OCI-LY3 (cell line): ENCODE results near the gene TRDMT1.

ENCODE experiments used
- EZH2phosphoT487 ChIP-seq: fragments of 200-600 bp; shearing (Covaris generic); IDR thresholded peaks from 2 replicates; pipeline ENCODE4 v1.6.1; 2018; ENCODE audit warnings: antibody characterized with exemption, mixed run types, low read depth
- TF ChIP-seq, protein P1 (sequence below): fragments of 200-600, 300-600 bp; sonication (generic); IDR thresholded peaks from 2 replicates; pipeline ENCODE4 v1.5.1; 2014; ENCODE audit warnings: antibody characterized with exemption, low read length, low read depth

GRCh38 chr10:17209881-17210280 is 8.4 kb upstream of the TRDMT1 start:
- TF ChIP-seq, protein P1, sequence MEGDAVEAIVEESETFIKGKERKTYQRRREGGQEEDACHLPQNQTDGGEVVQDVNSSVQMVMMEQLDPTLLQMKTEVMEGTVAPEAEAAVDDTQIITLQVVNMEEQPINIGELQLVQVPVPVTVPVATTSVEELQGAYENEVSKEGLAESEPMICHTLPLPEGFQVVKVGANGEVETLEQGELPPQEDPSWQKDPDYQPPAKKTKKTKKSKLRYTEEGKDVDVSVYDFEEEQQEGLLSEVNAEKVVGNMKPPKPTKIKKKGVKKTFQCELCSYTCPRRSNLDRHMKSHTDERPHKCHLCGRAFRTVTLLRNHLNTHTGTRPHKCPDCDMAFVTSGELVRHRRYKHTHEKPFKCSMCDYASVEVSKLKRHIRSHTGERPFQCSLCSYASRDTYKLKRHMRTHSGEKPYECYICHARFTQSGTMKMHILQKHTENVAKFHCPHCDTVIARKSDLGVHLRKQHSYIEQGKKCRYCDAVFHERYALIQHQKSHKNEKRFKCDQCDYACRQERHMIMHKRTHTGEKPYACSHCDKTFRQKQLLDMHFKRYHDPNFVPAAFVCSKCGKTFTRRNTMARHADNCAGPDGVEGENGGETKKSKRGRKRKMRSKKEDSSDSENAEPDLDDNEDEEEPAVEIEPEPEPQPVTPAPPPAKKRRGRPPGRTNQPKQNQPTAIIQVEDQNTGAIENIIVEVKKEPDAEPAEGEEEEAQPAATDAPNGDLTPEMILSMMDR = no peak
- no peak for TF ChIP-seq EZH2phosphoT487
